ENCODE data around the gene MOV10.
A peak's percentile ranks its signal among the peaks of the same experiment; 100 is the strongest.
"Not testable (repeated sequence)": the region's sequence is repeated elsewhere in the genome, so short reads cannot be mapped to it uniquely, and the experiment has no call there.

Gene MOV10

DNA sequence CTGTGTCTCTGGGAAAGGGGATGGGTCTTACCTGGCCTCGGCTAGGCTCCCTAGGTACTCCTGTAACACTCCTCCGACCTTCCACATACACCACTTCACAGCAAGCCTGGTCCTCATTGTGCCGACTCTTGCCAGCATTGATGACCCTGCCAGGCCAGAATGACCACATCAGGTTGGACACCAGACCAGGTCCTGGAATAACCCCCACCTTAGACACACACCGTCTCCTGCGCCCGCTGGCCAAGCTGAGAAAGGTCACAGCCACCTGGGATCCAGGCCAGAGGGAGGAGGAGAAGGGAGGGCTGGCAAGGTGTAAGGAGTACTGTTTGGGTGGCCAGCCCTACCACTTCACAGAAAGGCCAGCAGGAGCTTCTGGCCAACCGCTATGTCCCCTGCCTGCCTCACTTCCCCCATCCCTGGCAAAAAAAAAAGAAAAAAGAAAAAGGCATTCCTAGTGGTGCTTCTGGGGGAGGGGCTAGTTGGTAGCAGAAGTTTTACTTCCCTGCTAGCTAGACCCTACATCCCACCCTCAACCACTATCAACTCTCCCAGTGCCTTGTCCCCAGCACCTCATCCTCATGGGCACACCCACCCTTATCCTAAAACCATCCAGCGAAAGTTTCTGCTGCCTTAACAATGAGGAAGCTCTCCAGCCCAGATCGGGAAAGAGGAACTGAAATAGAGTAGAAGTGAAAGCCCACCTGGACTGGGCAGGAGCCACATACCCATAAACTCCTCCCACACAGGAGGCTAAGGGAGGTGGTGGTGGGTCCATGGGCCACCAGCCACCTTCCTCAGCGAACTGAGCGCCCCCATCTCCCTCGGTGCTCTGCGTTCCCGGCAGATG, 39.2 kb downstream of the MOV10 start:
- DNase-seq = no peak

DNA sequence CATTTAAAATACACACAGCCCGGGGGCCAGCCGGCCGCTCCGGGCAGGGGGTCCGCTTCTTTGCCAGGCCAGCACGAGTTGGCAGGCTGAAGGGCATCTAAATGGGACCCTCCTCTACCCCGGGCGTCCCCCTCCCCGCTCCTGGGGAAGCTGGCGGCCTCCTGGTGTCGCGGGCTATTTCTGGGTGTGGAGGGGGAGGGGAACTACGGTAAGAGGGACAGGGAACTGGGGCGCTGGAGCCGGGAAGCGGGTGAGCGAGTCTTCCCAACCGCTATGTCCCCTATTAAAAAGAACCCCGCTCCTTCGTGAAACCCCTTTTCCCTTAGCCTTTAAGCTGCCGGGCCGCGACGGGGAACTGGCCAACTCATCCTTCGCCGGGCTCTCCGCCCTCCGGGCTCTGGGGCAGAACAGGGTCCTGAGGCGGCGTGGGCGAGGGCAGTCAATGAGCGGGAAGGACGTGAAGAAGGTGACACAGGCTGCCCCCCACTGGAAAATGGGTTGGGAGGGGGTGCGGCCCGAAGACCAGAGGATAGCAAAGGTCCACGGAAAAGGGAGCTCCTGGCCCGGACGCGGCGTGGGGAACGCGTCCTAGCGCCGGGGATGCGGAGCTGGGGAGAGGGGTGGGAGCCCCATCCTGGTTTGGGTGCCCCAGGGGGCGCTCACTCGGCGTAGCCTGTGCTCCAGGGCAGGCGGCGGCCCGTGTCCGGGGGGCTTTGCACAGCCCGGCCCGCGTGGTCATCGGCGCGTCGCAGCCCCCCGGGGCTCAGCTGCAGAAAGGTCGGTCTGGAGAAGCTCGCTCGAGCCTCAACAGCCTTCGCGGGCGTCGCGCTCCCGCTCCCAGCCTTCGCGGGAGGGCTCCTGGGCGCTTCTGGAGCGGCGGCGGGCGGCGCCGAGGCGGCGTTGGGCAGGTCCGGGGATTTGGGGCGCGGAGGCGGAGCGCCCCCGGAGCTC, 40.1 kb downstream of the MOV10 start:
- DNase-seq = peak; percentile 69

DNA sequence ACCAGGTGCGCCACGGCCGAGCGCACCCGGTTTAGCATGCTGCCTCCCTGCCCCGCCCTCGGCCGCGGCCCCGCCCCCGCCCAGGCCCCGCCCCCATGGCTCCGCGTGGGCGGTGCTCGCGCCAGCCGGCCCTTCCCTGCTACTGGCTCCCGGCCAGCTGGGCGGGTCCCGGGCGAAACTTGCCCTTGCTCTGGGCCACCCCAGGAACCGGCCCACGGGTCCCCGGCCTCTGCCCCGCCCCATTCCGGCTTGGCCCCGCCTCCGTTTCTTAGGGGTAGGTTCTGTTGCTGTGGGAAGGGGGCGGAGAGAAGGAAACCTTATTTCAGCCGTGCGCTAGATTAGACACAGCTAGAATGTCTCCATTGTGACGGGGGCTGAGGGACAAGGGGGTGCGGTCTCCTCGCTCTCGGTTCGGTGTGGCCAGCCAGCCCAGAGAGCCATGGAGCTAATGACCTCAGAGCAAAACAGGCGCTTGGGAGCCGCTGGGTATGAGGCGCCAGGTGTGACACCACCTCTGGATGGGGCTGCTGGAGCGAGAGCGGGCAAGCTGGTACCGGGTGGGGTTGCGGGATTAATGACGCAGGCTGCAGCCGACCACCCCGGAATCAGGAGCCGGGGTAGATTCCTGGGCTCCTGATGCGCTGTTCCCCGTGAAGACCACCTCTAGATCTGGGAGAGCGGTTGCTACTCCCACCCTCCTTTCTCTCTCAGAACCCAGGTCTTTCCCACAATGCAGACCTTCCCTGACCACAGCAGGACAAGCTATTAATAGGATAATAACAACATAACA, 41.0 kb downstream of the MOV10 start, which contains the start of gene PPM1J:
TSS of gene PPM1J (minus strand) at position 69 of the 790 bp plus-strand sequence. CDS start at position 38, 31 bp downstream.
- peak; percentile 99 for DNase-seq

DNA sequence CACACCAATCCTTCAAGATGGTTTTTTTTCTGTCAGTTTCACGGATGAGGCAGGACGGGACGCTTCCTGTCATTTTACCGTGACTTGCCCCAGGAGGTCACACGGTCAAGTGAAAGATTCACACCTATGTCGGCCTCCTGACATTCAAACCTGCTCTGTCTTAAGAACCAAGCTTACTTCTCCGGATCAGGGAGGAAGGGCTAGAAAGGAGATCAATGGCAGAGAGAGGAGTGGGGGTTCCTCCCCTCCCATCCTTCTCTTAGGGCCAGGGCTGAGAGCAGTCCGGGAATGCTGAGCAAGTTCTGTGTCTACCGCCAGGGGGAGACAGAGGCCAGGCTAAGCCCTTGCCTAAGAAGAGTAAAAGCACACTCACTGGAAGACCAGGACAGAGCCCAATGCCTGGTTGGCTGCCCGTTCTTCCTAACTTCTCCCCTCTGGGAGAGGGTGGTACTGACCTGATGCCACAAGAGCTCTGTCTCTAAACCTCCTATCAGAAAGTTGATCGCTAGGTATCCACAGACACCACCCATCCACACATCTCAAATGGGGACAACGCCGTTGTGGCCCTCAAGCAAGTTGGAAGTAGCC, 41.8 kb downstream of the MOV10 start:
- peak; percentile 89 for DNase-seq

DNA sequence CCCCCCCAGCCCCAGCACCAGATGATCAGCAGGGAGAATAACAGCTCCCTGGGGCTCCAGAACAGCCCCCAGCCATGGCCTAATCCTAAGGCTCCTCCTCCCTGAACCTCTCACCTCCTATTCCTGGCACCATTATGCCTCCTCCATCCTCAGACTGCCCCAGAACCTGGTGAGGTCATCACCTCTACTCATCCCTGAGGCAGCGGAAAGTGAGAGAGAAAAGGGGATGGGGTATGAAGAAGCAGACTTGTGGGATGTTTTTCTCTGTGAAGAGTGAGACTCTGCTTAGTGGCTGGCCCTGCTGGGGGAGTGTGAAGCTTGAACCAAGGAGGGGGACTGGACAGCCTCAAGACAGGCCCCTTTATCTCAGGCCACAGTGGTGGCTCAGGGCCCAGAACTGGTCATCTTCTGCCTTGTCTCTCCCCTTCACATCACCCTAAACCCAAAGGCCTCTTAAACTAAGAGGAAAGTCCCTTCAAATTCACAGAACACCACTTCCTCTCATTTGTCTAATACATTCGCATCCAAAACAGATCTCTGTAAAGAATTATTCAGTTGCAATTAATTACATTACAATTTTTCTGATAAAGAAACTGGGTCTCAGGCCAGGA, 42.9 kb downstream of the MOV10 start:
- no peak for DNase-seq

DNA sequence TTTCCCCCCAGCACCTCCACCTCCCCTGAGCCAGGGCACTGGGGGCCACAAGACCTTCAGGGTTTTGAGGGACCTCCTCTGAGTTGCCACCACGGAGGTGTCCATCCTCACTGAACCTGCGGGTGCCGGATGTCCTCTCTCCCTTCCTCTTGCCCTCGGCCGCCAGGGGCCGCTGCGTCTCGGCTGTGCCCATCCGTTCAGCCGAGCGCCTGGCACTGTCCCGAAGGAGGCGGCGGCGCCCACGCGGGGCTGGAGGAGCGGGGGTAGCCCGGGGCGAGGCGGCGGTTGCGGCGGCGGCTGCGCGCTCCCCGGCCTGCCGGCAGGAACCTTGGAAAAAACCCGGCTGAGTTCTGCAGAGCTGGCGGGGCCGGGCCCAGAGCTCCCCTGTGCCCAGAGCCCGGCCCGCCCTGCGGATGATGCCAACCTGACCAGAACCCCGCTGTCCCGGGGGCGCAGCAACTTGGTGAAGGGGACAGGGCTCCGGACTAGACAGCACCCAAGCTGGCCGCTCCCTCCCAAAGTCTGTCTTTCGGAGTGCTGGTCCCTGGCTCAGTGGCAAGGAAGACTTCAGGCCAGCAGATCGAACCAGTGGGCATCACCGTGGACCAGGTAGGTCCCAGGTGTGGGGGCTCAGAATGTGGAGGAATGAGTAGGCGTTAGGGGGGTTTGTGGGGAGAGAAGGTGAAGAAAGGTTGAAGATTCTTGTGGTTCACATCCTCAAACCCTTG, 44.4 kb downstream of the MOV10 start:
- DNase-seq = peak; percentile 89

DNA sequence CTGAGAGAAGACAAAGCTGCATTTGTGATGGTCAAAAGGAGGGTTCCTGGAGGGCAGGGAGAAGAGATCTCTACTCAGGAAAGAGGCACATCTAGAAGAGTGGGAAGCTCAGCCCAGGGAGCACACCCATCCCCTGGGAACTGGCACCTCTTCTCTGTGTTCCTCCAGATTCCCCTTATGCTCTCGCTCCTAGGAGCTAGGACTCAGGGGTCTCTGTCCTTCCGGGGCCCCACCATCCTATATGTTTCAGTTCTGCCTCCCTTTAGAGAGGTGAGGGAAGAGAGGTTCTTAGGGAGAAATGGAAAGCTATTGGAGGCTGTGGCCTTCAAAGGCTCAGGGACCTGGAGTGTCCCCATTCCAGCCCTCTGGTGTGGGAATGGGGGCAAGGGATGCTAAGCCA, 45.2 kb downstream of the MOV10 start:
- DNase-seq = no peak

DNA sequence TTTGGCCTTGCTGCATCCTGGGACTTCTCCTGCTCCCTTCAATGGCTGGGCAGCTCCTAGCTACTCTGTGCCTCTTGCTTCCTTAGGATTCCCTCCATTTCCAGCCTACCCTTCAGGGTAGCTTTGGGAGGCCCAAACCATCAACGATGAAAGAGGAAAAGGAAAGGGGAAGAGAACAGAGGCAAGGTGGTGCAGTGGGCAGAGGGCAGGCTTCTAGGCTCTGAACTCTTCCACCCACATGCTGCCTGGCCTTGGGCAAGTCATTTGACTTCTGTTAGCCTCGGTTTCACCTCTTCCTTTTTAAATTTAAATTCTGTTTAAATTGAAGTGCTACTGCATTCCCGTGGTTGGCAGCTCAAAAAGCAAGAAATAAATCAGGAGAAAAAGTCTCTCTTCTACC, 46.3 kb downstream of the MOV10 start:
- DNase-seq = no peak

DNA sequence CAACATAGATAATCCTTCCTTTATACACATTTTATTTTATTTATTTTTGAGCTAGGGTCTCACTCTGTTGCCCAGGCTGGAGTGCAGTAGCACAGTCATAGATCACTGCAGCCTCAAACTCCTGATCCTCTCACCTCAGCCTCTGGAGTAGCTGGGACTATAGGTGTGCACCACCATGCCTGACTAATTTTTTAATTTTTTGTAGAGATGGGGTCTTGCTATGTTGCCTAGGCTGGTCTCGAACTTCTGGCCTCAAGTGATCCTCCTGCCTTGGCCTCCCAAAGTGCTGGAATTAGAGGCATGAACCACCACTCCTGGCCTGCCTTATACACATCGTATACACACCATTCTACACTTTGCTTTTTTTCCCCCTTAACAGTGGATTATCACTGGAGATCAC, 46.8 kb downstream of the MOV10 start:
- DNase-seq = not testable (repeated sequence)

DNA sequence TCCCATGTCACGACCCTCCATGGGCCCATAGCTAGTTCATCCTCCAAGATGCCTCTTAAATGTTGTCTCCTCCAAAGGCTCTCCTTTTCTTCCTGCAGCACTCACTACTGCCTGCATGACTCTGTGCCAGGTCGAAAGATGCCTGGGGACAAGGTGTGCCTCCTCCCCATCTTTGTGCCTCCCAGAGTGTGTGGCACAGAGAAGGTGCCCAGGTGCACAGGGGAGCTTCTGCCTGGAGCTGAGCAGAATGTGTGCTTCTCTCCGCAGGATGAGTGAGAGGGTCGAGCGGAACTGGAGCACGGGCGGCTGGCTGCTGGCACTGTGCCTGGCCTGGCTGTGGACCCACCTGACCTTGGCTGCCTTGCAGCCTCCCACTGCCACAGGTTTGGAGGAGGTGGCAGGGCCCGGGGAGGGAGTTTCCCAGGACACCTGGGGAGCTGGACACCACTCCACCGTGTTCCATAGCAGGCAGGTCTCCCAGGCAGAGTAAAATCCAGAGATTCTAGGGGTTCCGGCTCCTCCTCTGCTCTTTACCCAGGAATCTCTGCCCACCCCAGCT, 47.6 kb downstream of the MOV10 start:
- DNase-seq = no peak

DNA sequence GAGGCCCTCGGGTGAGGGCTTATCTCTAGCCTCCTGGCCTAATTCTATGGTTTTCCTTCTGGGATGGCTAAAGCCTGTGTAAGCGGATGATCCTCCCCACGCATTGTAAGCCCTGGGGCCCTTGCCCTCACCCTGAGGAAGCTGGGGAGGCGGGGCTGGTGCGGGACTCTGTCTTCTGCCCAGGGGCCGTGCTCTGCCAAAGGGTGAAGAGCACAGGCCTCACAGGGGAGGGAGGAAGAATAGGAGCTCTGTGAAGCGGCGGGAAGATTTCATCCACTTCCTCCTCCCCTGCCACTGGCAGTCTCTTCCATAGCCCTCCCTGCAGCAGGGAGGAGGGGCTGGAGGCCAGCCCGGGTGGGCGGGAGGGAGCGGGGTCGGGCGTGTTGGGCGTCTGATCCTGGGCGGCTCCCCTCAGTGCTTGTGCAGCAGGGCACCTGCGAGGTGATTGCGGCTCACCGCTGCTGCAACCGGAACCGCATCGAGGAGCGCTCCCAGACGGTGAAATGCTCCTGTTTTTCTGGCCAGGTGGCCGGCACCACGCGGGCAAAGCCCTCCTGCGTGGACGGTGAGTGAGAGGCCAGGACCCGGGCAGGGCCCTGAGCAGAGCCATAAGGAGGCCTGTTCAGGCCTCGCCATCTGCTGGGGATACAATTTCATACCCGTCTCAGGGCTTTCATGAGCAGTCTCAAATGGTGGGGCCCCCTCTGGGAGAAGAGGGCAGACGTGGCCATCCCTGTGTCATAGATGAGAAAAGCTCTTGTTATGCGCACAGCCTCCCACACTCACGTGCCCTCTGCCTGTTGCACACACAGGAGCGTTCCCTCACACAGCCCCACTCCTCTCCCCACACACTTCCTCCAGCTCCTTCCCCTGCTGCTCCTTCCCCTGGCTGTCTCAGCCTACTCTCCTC, 48.4 kb downstream of the MOV10 start:
- DNase-seq = no peak

DNA sequence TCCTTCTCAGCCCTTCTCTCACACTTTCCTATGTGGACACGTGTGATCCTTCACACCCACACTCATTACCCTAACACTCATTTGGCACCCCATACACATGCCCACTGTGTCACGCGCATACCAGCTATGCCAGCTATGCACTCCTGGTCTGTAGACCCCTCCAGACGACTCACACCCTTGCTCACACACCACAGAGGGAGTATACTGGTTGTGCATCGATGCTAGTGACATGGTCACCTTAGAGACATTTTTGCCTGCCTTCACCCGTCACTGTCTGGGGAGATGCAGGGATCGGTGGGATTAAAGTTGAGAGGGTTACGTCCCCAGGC, 49.0 kb downstream of the MOV10 start:
- DNase-seq = no peak

DNA sequence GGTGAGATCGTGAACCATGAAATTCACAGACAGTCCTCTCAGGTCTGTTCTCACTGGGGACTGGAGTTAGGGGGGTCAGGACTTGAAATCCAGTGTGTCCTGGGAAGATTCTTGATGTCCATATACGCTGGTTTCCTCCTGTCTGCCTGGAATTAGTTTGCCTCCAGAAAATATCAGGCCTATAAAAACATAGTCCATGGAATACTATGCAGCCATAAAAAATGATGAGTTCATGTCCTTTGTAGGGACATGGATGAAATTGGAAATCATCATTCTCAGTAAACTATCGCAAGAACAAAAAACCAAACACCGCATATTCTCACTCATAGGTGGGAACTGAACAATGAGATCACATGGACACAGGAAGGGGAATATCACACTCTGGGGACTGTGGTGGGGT, 49.8 kb downstream of the MOV10 start:
- not testable (repeated sequence) for DNase-seq

DNA sequence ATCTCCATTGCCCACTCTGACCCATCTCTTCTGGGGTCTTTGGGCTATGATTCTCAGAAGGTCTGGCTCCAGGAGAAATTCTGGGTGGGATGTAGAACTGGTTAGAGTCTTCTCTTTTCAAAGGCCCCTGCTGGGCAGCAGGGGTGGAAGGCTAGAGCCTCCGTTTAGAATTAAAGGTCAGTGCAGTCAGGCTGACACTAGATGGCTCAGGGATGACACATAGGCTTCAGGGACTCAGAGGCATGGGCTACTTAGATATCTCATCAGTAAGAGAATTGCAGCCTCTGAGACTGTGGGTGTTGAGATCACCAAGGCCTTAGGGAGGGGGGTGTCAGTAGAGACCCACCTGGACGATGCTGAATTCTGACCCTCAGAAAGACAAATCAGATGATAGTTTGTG, 53.3 kb downstream of the MOV10 start:
- DNase-seq = no peak

DNA sequence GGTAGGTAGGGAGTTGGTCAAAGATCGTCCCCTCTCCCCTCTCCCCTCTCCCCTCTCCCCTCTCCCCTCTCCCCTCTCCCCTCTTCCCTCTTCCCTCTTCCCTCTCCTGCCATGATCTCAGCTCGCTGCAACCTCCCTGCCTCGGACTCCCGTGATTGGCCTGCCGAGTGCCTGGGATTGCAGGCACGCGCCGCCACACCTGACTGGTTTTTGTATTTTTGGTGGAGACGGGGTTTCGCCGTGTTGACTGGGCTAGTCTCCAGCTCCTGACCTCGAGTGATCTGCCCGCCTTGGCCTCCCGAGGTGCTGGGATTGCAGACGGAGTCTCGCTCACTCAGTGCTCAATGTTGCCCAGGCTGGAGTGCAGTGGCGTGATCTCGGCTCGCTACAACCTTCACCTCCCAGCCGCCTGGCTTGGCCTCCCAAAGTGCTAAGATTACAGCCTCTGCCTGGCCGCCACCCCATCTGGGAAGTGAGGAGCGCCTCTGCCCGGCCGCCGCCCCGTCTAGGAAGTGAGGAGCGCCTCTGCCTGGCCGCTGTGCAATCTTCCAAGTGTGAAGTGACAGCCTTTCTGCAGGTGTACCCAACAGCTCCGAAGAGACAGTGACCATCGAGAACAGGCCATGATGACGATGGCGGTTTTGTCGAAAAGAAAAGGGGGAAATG, 54.0 kb downstream of the MOV10 start:
- DNase-seq = not testable (repeated sequence)

DNA sequence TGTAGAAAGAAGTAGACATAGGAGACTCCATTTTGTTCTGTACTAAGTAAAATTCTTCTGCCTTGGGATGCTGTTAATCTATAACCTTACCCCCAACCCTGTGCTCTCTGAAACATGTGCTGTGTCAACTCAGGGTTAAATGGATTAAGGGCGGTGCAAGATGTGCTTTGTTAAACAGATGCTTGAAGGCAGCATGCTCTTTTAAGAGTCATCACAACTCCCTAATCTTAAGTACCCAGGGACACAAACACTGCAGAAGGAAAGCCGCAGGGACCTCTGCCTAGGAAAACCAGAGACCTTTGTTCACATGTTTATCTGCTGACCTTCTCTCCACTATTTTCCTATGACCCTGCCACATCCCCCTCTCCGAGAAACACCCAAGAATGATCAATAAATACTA, 54.6 kb downstream of the MOV10 start:
- not testable (repeated sequence) for DNase-seq

DNA sequence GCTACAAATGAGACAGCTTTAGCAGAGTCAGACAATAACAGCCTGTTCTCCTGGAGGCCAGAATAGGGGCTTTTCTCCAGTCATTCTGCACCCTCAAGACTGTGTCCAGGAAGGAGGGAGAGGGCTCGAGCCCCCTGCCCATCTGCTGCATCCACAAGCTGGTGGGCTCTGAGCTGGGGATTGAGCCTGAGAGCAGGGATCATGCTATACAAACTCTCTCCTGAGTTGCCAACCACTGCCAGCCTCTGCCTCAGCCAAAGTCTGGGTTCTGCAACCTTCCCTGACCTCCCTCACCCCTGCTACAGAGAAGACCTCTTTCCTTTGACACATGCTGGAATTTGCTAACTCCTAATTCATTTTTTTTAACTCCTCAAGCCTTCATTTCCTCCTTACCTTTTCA, 55.5 kb downstream of the MOV10 start:
- no peak for DNase-seq

DNA sequence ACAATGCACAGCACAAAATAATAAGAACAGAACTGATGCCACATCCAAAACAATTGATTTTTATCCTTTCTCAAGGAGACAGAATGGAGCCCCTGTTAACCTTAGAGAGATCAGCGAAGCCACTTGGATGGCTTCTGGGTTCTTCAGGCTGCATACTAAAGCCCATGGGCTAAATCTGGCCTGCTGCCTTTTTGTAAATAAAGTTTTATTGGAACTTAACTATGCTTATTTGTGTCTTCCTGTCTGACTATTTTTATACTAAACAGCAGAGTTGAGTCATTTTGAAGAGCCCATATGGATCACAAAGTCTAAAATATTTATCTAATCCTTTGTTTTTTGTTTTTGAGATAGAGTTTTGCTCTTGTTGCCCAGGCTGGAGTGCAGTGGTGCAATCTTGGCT, 57.0 kb downstream of the MOV10 start:
- DNase-seq = no peak

DNA sequence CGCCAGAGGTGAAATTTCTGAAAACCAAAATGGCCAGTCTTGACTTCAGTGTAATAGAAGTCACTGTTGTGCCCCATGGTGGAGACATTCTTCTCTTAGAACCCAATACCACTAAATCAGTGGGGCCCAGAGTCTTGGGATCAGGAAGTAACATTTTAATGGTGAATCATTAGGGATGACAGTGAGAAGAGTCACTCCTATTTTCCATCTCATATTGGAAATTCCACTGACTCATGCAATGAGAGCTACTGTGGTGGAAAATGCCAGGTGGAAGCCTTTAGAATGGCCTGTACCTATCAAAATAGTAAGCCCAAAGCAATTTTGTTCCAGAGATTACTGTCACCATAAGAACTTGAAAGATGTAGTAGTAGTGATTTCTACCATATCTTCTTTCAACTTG, 61.3 kb downstream of the MOV10 start:
- no peak for DNase-seq
